Panc1 (cell line): Measurements from ENCODE around the gene DUSP16.

ENCODE experiments used
- CTCF ChIP-seq: fragments of 450-650 bp; IDR thresholded peaks from 2 replicates; pipeline ENCODE4 v1.5.1; 2017; ENCODE audit warnings: mild to moderate bottlenecking
- POLR2AphosphoS5 ChIP-seq: IDR thresholded peaks from 2 replicates; pipeline ENCODE4 v1.6.1; 2012; ENCODE audit warnings: mild to moderate bottlenecking, low read depth, low read length, moderate library complexity
- REST ChIP-seq, 2 experiments: IDR thresholded peaks; 2 replicates each; pipeline ENCODE4 v1.6.1; 2011 to 2012; ENCODE audit warnings: low read depth in 2 of 2, control low read depth in 1 of 2, low read length in 1 of 2, mild to moderate bottlenecking in 1 of 2, moderate library complexity in 1 of 2; ENCODE audit not compliant: insufficient read depth in 1 of 2
- SIN3A ChIP-seq: IDR thresholded peaks from 2 replicates; pipeline ENCODE4 v1.6.1; 2012; ENCODE audit warnings: low read depth, mild to moderate bottlenecking, low read length, moderate library complexity, borderline replicate concordance; ENCODE audit not compliant: insufficient read depth
- TCF7L2 ChIP-seq: IDR thresholded peaks from 2 replicates; pipeline ENCODE4 v1.6.1; 2011; ENCODE audit warnings: mild to moderate bottlenecking, low read depth, low read length, inconsistent platforms

GRCh38 chr12:12527820-12528296 is 34.8 kb downstream of the DUSP16 start:
- TF ChIP-seq CTCF, result no peak
- no peak for TF ChIP-seq POLR2AphosphoS5
- no peak for TF ChIP-seq REST (IDR thresholded peaks at IDR 0.05; ENCODE audit: insufficient read depth in 1 of 2, low read depth in 2 of 2, low read length in 1 of 2)
- TF ChIP-seq SIN3A, result no peak
- TF ChIP-seq TCF7L2, result no peak
